GM13976 (cell line): Measurements from ENCODE around the gene CFAP20.

ENCODE experiments used
- DNase-seq: peaks from one replicate; pipeline ENCODE4 v3.0.0; 2012; ENCODE audit warnings: low spot score
- in situ Hi-C: fragments of 300-500 bp; cut with MboI; formaldehyde crosslinking; loops from one replicate; pipeline ENCODE4 v1.12.0; 2022; ENCODE audit warnings: low sequenced_read_pairs, mixed read lengths, inconsistent platforms; ENCODE audit not compliant: unreplicated experiment
- TF ChIP-seq, protein P1 (sequence below): IDR thresholded peaks from 2 replicates; pipeline ENCODE4 v1.5.1; 2012; ENCODE audit warnings: borderline replicate concordance, mild to moderate bottlenecking; ENCODE audit not compliant: insufficient read depth; ENCODE audit errors: extremely low read depth, missing control alignments, control extremely low read depth

CFAP20 gene

DNA sequence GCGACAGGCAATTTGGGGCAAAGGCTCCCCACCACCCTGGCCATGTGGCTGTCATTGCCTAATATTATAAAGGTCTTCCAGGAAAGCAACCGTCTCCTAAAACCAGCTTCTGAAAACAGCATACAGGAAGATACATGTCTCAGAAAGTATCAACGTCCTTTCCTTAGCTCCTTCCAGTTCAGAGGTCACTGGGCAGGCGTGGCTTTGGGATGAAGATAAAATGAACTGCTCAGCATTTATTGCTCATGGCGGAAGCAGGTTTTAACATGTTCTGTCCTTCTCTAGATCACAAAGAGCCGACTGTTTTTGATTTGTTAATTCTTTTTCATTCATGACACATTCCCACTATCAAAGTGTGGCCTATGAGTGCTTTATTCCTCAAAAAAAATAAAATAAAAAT is 8.0 kb downstream of the CFAP20 start:
- in situ Hi-C loops, result loop anchor here (10.0 kb wide), 1 partner anchor 106 kb away; no protein-coding TSS in a partner anchor
- TF ChIP-seq, protein P1, sequence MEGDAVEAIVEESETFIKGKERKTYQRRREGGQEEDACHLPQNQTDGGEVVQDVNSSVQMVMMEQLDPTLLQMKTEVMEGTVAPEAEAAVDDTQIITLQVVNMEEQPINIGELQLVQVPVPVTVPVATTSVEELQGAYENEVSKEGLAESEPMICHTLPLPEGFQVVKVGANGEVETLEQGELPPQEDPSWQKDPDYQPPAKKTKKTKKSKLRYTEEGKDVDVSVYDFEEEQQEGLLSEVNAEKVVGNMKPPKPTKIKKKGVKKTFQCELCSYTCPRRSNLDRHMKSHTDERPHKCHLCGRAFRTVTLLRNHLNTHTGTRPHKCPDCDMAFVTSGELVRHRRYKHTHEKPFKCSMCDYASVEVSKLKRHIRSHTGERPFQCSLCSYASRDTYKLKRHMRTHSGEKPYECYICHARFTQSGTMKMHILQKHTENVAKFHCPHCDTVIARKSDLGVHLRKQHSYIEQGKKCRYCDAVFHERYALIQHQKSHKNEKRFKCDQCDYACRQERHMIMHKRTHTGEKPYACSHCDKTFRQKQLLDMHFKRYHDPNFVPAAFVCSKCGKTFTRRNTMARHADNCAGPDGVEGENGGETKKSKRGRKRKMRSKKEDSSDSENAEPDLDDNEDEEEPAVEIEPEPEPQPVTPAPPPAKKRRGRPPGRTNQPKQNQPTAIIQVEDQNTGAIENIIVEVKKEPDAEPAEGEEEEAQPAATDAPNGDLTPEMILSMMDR, result no peak
- DNase-seq, result no peak

DNA sequence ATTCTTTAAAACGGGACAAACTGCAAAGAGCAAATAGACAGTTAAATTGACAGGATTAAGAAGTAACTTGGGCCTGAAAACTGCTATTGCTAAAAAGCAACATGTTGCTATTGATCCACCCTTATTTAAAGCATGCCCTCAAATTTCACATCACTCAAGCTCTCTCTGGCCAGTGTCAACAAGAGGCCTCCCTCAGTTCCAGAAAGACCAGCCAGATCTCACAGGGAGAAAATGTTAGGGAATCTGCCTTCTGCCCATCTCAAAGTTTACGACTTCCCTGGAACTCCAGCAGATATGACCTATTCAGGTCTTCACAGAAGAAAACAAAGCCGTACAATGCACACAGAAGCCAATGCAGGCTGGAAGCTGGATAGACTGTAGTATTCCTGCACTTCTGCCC is 8.9 kb downstream of the CFAP20 start:
- in situ Hi-C loops, result loop anchor here (10.0 kb wide), 1 partner anchor 105 kb away; no protein-coding TSS in a partner anchor
- DNase-seq, result no peak
- TF ChIP-seq, protein P1, result no peak

DNA sequence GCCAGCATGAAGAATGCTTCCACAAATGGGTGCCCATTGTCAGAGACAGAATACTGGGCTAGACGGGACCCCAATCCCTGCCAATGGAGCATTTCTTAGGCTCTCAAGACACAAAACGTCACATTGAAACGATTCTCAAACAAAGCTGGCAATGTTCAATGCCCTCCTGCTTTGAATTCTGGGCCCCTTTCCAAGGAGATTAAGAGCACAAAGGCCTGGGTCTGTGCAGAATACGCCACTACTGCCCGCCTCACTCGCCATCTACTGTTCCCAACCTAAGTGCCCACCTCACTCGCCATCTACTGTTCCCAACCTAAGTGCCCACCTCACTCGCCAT is 9.7 kb downstream of the CFAP20 start:
- TF ChIP-seq, protein P1, result no peak
- no peak for DNase-seq
- in situ Hi-C loops, result no loop called here

DNA sequence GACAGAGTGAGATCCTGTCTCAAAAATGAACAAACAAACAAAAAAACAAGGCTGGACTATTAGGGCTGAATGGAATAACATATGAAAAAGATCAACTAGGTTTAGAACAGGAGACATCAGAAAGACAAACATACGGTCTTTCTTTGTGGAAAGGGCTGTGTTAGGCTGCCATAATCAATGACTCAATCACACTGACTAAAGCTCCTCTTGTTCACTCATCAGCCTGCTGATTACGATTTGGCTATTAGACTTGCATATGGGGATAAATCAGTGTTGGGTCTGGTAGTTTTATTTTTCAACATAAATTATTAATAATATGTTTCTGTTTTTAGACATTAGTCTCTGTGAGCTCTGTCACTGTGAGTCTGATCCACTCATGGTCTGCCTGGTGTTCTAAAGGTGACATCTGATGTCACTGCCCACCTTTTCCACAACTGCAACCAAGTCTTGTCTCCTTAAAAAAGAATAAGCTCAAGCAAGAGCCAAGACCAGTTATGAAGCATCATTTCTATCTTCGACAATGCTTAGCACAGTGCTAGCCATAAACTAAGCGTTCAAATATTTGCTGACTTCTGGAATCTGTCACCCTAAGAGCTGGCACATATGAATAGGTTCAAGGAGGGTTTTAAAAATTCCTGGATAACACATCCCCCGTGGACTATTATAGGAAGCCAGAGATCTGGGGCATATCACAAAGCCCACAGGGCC is 10.2 kb downstream of the CFAP20 start:
- in situ Hi-C loops, result no loop called here
- TF ChIP-seq, protein P1, result no peak
- DNase-seq, result no peak

DNA sequence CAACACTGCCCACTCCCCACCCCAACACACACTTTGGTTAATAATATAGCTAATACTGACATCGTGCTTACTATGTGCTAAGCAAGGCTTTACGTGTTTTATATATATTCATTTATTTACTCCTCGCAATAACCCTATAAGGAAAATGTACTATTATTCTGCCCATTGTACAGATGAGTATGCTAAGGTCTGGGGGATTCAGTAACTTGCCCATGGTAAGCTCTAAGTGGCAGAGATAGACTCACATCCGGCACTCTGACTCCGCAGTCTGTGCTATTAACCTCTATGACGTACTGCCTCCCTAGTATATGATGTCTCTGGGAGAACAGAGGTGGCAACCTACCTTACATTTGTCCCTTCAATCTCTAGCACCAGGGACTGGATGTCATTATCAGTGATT is 12.7 kb downstream of the CFAP20 start:
- TF ChIP-seq, protein P1, result no peak
- DNase-seq, result no peak
- in situ Hi-C loops, result no loop called here

DNA sequence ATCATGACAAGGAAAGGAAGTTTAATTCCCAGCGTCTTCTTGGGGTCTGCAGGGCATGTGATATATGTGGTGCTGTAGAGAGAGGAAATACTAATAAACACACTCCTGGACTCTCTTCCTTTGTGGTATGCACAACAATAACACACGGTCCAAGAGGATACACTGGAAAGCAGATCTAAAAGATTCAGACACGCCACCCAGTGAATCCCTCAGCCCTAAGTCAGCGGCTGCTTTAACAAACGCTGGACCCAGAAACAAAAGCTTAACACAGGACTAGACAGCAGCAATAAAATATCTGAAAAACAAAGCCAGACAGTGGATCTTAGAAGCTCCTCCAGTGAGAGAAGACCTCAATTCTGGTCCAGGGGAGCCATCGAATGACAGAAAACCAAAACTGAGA is 13.1 kb downstream of the CFAP20 start:
- in situ Hi-C loops, result no loop called here
- TF ChIP-seq, protein P1, result no peak
- DNase-seq, result no peak
